ENCODE measurements around the gene CD300LD.

GRCh38 chr17:74639704-74640151 lies 47.6 kb upstream of the CD300LD start:
- TF ChIP-seq CTCF (IDR thresholded peaks at IDR 0.05; ENCODE audit: low read length) = no peak
- no peak for TF ChIP-seq EZH2phosphoT487 (IDR thresholded peaks at IDR 0.05; ENCODE audit: low read length)
- TF ChIP-seq EZH2 (optimal IDR thresholded peaks at IDR 0.05; ENCODE audit: low read depth, low read length) = no peak

Data from MM.1S (cell line).